ENCODE results near the gene KCNJ8.

The KCNJ8 gene

DNA sequence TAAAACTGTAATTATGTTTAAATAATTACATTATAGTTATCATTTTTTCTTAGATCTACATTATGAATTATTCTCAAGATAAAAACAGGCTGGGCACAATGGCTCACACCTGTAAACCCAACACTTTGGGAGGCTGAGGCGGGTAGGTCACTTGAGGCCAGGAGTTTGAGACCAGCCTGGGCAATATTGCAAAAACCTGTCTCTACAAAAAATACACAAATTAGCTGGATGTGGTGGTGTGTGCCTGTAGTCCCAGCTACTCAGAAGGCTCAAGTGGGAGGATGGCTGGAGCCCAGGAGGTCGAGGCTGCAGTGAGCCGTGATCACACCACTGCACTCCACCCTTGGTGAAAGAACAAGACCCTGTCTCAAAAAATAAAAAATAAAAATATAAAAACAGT, 40.3 kb upstream of the KCNJ8 start:
- ATAC-seq: no peak
- TF ChIP-seq BACH2 (CRISPR knock-in tag; IDR thresholded peaks at IDR 0.05; ENCODE audit: borderline replicate concordance) (no peak), ESRRG (CRISPR knock-in tag; IDR thresholded peaks at IDR 0.05) (no peak), CSDC2 (CRISPR knock-in tag; IDR thresholded peaks at IDR 0.05) (no peak), ARNTL (CRISPR knock-in tag; IDR thresholded peaks at IDR 0.05; ENCODE audit: borderline replicate concordance, low read depth) (no peak), ZFP30 (CRISPR knock-in tag; IDR thresholded peaks at IDR 0.05) (no peak), GLIS3 (CRISPR knock-in tag; IDR thresholded peaks at IDR 0.05) (no peak), RARB (CRISPR knock-in tag; IDR thresholded peaks at IDR 0.05) (no peak), PPARA (CRISPR knock-in tag; IDR thresholded peaks at IDR 0.05; ENCODE audit: borderline replicate concordance) (no peak), SNAI2 (CRISPR knock-in tag; IDR thresholded peaks at IDR 0.05) (no peak), OSR1 (CRISPR knock-in tag; IDR thresholded peaks at IDR 0.05) (no peak), ZNF70 (CRISPR knock-in tag; IDR thresholded peaks at IDR 0.05) (no peak), ZNF565 (CRISPR knock-in tag; conservative IDR thresholded peaks at IDR 0.05; ENCODE audit: low read depth) (no peak), TCF4 (CRISPR knock-in tag; IDR thresholded peaks at IDR 0.05; ENCODE audit: borderline replicate concordance) (no peak), CREB5 (CRISPR knock-in tag; IDR thresholded peaks at IDR 0.05; ENCODE audit: low read depth) (no peak), TOX (CRISPR knock-in tag; IDR thresholded peaks at IDR 0.05; ENCODE audit: borderline replicate concordance) (no peak)
- TF ChIP-seq, protein P1, sequence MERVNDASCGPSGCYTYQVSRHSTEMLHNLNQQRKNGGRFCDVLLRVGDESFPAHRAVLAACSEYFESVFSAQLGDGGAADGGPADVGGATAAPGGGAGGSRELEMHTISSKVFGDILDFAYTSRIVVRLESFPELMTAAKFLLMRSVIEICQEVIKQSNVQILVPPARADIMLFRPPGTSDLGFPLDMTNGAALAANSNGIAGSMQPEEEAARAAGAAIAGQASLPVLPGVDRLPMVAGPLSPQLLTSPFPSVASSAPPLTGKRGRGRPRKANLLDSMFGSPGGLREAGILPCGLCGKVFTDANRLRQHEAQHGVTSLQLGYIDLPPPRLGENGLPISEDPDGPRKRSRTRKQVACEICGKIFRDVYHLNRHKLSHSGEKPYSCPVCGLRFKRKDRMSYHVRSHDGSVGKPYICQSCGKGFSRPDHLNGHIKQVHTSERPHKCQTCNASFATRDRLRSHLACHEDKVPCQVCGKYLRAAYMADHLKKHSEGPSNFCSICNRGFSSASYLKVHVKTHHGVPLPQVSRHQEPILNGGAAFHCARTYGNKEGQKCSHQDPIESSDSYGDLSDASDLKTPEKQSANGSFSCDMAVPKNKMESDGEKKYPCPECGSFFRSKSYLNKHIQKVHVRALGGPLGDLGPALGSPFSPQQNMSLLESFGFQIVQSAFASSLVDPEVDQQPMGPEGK (CRISPR knock-in tag; IDR thresholded peaks at IDR 0.05; ENCODE audit: borderline replicate concordance): no peak

DNA sequence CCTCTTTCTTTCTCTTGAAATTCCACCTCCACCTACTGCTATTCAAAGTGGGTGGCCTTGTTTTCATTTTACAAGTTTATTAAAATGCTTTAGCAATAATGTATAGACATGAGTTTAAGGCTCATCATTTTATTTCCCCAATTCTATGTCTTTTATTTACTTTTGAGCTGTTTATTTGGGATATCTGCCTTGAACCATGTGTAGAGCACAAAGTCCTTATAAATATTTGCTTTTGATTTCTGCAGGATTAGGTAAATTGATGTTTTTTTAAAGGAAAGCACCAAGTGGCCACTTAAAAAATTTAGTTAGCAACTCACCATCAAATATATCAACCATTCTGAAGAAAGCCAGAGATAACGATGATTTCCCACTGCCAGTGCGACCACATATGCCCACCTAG, 39.8 kb upstream of the KCNJ8 start:
- no peak for ATAC-seq
- TF ChIP-seq CREB5 (CRISPR knock-in tag; IDR thresholded peaks at IDR 0.05; ENCODE audit: low read depth): no peak
- TF ChIP-seq PPARA (CRISPR knock-in tag; IDR thresholded peaks at IDR 0.05; ENCODE audit: borderline replicate concordance): no peak
- TF ChIP-seq, protein P2, sequence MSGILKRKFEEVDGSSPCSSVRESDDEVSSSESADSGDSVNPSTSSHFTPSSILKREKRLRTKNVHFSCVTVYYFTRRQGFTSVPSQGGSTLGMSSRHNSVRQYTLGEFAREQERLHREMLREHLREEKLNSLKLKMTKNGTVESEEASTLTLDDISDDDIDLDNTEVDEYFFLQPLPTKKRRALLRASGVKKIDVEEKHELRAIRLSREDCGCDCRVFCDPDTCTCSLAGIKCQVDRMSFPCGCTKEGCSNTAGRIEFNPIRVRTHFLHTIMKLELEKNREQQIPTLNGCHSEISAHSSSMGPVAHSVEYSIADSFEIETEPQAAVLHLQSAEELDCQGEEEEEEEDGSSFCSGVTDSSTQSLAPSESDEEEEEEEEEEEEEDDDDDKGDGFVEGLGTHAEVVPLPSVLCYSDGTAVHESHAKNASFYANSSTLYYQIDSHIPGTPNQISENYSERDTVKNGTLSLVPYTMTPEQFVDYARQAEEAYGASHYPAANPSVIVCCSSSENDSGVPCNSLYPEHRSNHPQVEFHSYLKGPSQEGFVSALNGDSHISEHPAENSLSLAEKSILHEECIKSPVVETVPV (CRISPR knock-in tag; IDR thresholded peaks at IDR 0.05): no peak
- no peak for TF ChIP-seq OSR1 (CRISPR knock-in tag; IDR thresholded peaks at IDR 0.05)
- TF ChIP-seq BACH2 (CRISPR knock-in tag; IDR thresholded peaks at IDR 0.05; ENCODE audit: borderline replicate concordance): no peak

GRCh38 chr12:21813751-21814150, 39.2 kb upstream of the KCNJ8 start:
- ATAC-seq: no peak
- TF ChIP-seq ZC3H10 (CRISPR knock-in tag; IDR thresholded peaks at IDR 0.05): no peak
- TF ChIP-seq TCF4 (CRISPR knock-in tag; IDR thresholded peaks at IDR 0.05; ENCODE audit: borderline replicate concordance): no peak
- TF ChIP-seq SNAI2 (CRISPR knock-in tag; IDR thresholded peaks at IDR 0.05): no peak
- no peak for TF ChIP-seq ZNF8 (CRISPR knock-in tag; IDR thresholded peaks at IDR 0.05)
- TF ChIP-seq OSR1 (CRISPR knock-in tag; IDR thresholded peaks at IDR 0.05): no peak
- TF ChIP-seq, protein P3, sequence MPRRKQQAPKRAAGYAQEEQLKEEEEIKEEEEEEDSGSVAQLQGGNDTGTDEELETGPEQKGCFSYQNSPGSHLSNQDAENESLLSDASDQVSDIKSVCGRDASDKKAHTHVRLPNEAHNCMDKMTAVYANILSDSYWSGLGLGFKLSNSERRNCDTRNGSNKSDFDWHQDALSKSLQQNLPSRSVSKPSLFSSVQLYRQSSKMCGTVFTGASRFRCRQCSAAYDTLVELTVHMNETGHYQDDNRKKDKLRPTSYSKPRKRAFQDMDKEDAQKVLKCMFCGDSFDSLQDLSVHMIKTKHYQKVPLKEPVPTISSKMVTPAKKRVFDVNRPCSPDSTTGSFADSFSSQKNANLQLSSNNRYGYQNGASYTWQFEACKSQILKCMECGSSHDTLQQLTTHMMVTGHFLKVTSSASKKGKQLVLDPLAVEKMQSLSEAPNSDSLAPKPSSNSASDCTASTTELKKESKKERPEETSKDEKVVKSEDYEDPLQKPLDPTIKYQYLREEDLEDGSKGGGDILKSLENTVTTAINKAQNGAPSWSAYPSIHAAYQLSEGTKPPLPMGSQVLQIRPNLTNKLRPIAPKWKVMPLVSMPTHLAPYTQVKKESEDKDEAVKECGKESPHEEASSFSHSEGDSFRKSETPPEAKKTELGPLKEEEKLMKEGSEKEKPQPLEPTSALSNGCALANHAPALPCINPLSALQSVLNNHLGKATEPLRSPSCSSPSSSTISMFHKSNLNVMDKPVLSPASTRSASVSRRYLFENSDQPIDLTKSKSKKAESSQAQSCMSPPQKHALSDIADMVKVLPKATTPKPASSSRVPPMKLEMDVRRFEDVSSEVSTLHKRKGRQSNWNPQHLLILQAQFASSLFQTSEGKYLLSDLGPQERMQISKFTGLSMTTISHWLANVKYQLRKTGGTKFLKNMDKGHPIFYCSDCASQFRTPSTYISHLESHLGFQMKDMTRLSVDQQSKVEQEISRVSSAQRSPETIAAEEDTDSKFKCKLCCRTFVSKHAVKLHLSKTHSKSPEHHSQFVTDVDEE (CRISPR knock-in tag; IDR thresholded peaks at IDR 0.05): no peak
- TF ChIP-seq ZFP3 (CRISPR knock-in tag; IDR thresholded peaks at IDR 0.05): no peak
- no peak for TF ChIP-seq RARB (CRISPR knock-in tag; IDR thresholded peaks at IDR 0.05)
- TF ChIP-seq ESRRG (CRISPR knock-in tag; IDR thresholded peaks at IDR 0.05): no peak
- TF ChIP-seq ISL1 (CRISPR knock-in tag; IDR thresholded peaks at IDR 0.05): no peak
- no peak for TF ChIP-seq ZFP30 (CRISPR knock-in tag; IDR thresholded peaks at IDR 0.05)
- TF ChIP-seq PPARA (CRISPR knock-in tag; IDR thresholded peaks at IDR 0.05; ENCODE audit: borderline replicate concordance): no peak
- no peak for TF ChIP-seq ARNTL (CRISPR knock-in tag; IDR thresholded peaks at IDR 0.05; ENCODE audit: borderline replicate concordance, low read depth)
- TF ChIP-seq, protein P1 (CRISPR knock-in tag; IDR thresholded peaks at IDR 0.05; ENCODE audit: borderline replicate concordance): no peak
- no peak for TF ChIP-seq CREB5 (CRISPR knock-in tag; IDR thresholded peaks at IDR 0.05; ENCODE audit: low read depth)
- no peak for TF ChIP-seq ZNF565 (CRISPR knock-in tag; conservative IDR thresholded peaks at IDR 0.05; ENCODE audit: low read depth)
- TF ChIP-seq BACH2 (CRISPR knock-in tag; IDR thresholded peaks at IDR 0.05; ENCODE audit: borderline replicate concordance): no peak

Data from SK-N-SH treated with all-trans-retinoic acid at 6 μM for 48 hours (cell line).